Ammon's horn (tissue), 1 donor: ENCODE results near the gene CSF1R.

Experiments used
- DNase-seq: peaks from one replicate; pipeline ENCODE4 v3.0.0-alpha.2; 2016; ENCODE audit warnings: low spot score

CSF1R gene

DNA sequence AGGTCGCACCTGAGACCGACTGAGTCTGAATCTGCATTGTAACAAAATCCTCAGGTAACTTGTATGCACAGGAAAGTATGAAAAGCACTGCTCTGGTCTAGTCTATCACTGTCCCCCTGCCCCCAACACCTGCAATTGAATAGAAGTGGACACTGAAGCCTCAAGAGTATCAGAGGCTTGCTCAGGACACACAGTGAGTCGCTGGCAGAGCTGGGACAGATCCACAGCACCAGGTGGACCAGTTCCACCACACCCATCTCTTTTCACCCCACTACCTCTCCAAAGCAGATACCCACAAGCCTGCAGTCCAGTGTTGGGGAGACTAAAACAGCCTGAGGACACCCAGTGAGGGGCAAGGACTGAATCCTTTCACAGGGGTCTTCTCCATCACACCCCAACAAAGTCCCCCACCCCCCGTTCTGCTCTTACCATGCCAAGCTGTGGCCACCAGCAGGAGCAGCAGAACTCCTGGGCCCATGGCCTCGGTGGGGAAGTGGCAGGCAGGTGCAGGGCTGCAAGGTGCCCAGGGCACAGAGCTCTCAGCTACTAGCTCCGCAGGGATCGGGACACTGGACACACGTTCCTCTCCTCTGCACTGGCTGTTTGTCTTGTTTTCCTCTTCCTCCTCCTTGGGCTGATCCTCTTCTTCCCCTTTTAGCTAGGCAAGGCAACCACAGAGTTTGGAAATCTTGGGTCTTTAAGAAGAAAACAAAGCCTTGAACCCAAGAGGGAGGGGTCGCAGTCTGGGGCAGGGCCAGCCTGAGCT lies at the start of gene CSF1R:
Gene CSF1R, minus strand, starts transcription at position 605 of the 766 bp plus-strand sequence. Its CDS starts 127 bp downstream, at position 478.
- DNase-seq, result peak; percentile 56

DNA sequence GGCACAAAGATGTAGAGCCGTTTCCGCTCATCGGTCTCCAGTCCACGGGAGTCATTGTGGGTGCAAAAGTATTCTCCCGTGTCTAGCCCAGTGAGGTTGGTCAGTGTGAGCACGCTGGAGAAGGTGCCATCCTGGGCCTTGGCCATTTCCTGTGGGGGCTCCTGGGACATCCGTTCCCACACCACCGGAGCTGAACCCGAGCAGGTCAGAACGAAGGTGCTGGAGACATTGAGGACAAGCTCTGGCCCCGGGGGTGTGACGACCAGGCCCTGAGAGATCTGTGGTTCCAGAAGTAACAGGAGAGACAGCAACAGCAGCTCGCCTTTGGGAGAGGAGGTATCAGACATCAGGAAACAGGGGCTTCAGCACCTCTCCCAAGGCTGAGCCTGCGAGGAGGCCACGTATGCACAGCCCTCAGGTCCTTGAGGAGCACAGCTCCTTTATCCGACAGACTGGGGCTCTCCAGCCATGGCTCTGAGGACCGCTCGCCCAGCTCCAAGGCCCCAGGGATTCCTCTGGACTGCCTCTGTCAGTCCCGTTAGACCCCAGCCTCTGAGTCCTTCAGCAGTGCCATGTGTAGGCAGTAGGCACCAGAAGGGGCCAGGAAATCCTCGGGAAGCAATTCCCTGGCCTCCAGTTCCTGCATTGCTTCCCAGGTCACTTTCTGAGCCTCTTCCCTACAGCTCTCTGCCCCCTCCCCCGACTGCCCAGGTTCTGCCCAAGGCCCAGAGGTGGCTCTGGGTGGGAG lies 49.4 kb upstream of the CSF1R start:
- no peak for DNase-seq

DNA sequence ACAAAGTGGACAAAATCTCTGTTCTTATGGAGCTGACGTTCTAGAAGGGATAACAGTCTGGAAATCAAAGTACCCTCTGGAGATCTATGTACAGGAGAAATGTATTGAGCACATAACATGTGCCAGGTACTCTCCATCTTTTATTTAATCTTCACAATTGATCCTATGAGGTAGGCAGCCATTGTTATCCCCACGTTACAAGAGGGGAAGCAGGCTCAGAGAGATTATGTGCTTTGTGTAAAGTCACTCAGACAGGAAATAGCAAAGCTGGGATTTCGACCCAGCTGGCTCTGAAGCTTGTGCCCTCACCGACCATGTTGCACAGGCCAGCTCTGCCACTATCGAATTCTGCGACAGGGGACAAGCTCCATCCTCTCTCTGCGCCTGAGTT lies 47.8 kb upstream of the CSF1R start:
- DNase-seq, result no peak

DNA sequence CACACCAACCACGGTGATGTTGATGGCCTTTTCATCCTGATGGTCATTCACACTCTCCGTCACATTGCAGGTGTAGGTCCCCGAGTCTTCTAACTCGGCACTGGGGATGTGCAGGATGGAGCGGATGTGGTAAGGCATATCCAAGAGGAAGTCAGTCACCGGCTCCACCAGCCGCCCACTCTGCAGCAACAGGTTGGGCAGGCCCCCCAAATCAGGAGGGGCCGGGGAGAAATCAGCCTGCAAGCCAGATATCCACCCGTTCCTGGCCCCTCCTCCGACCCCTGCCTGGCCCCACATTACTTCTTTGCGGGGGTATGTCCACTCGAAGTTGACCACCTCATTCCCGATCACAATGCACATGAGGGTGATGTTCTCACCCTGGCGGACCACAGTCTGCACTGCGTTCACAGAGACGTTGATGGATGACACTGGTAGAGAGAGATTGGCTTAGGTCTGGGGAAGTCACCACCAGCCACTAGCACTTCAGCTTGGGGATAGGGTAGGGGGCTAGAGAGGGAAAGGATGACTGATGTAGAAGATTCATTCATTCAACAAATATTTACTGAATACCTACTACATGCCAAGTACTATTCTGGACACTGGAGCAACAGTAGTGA lies 47.3 kb upstream of the CSF1R start:
- DNase-seq, result no peak

DNA sequence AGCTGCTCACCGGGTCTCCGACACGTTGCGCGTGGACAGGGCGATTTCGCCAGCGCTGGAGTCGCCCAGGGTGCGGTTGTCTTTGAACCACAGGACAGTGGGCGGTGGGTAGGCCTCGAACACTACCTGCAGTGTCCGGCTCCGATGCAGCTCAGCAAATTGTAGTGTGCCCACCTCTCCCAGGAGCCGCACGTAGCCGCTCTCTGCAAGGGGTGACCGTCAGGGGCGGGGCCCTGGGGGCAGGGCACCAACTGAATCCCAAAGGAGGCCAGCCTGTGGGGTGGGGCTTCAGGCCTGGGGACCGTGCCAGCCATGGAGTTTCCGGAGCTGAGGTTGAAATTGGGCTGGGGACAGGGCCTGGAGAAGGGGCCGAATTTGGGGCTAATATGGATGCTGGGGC lies 46.4 kb upstream of the CSF1R start:
- DNase-seq, result no peak

DNA sequence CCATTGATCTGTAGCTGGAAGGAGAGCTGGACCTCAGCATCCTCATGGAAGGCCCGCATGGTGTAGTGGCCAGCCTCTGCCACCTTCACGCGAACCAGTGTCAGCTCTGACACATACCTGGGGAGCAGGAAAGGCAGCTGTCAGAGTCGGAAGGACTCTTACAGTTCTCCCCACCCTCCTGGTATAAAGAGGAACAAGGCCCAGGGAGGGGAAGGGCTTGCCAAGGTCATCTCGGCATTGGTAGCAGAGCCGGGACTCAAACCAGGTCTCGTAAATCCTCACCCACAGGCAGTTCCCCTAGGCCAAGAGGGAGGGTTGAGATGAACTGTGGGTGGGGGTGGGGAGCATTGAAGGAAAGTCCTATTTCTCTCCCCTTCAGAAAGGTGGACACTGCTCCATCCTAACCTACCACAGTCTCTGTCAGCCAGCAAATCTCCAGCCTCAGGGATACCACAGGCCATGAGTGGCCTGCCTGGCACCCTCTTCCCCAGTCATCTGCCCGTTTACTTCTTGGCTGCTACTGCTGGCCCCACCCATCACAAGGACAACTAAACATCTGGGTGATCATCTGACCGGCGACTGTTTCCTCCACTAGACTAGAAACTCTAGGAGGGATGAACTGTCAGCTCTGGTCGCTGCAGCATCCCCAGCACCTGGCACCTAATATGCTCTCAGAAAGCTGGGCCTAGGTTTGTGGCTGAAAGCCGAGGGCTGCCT lies 45.8 kb upstream of the CSF1R start:
- no peak for DNase-seq

DNA sequence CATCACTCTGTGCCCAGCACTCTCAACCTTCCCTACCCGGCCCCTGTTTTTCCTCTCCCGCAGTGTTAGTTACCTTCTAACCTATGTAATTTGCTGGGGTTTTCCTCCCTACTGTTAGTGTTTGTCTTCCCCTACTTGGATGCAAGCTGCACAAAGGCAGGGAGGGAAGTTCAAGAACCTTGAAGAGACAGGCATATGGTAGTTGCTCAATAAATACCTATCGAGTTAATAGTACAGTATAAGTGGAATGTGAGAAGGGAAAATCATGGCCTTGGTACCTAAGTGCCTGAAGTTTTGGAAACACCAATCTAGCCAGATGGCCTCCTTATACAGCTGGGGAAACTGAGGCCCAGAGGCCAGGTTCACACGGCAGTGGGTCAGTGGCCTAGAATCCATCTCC lies 45.1 kb upstream of the CSF1R start:
- no peak for DNase-seq

DNA sequence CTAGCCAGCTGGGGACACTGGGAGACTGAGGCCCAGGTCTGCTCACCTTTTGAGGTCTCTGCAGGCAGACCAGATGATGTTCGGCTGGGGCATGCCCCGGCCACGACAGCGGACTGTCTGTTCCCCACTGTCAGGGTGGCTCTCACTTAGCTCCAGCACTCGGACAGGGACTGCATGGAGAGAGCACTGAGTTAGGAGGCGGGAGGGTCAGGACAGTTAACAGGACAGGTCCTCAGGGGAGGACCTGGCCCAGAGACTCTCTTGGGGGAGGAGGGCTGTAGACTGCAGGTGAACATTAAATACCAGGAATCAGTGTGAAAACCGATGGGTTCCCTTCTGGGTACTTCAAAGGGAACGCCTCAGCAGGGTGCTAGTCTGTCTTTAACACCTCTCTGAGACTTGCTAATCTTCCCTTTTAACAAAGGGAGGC lies 44.2 kb upstream of the CSF1R start:
- DNase-seq, result no peak

DNA sequence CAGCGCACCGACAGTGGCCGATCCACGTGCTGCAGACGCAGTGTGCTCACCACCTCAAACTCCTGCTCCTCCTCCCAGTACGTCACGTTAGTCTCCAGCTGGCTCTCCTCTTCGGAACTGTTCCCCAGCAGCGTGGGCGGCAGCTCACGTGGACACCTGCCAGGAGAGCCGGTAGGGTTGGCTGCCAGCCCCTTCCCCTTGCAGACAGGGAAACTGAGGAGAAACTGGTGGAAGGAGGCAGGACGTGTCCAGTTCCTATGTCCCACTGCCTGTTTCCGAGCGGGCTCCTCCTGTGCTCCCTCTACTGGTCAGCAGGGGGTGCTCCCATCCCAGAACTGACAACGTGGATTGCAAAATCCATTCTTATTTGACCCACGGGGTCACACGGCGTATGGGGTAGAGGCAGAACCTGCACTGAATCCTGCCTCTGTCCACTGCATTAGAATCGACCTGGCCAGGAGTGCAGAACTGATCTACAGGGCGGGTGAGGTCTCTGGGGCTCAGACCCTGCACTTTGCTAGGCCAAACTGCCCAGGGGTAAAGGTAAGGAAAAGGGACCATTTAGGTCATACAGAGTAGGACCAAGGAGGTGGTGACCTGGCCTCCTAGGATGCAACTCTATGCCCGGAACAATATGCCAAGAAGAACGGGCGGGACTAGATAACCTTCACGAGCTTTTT lies 43.6 kb upstream of the CSF1R start:
- DNase-seq, result peak; percentile 75

DNA sequence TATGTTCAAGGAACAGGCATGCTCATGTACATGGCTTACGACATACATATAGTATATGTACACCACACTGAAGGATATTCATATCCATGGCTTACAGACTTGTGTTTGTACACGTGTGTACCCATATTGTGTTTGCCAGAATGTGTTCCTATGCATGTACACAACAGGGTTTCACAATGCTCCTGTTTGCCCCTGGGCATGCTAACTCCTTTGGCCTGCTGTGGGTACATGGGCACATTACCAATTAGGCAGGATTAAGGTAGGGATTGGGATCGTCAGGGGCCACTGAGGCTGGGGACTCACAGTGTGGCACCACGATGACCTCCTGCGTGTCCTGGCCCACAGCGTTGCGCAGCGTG lies 43.1 kb upstream of the CSF1R start:
- DNase-seq, result no peak

DNA sequence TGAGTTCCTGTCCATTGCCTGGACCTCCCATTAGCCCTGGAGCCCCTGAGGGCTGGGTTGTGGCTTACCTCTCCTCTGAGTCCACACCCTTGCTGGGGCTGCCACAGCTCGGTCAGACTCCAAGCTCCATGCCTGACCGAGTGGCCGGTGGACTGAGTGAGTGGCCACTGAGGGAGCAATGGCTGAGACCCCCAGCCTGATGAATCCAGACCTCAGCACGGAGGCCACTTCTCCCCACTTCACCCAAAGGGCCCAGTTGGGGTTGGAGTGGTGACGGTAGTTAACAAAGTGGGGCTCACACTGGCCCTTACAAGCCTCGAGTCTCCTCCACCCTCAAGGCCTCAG lies 40.5 kb upstream of the CSF1R start:
- DNase-seq, result no peak

DNA sequence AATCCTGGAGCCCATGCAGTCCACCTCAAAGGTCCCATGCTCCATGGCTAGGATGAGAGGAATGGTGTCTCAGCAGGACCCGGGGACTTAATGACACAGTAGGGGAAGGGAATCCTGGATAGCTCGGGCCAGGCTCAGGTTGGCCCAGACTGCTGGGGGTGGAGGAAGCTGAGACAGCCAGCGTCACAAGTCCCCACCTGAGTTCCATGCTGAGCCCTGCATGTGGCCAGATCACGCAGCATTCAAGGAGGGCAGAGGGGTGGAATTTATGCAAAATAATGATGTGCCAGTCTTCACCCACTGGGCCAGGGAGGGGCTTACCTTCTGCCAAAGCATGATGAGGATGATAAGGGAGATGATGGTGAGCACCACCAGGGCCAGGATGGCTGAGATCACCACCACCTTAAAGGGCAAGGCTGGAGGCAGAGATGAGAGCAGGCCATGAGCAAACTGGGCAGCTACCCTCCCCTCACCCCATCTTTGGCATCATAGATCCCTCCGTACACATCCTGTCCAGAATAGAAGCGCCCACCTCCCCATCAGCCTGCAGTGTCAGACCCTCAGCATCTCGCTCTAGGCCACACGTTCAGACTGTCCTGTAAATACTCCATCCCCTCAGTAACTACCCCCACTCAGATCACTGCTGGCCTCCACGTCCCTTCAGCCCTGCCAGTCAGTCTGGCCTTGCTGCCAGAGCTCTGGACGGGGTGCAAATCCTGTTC lies 40.0 kb upstream of the CSF1R start:
- DNase-seq, result no peak

DNA sequence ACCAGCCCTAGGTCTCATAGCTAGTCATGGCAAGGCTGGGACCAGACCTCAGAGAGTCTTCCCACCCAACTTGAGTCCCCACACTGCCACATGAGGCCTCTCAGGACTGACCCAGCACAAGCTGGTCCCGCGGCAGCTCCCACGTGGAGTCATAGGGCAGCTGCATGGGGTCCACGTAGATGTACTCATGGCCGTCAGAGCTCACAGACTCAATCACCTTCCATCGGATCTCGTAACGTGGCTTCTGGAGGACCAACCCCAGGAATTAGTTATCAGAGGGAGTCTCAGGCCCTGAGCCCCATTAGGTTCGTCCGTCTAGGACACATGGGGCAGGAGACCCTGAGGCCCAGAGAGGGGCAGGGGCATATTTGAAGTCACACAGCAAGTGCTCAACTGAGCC lies 39.0 kb upstream of the CSF1R start:
- DNase-seq, result no peak

DNA sequence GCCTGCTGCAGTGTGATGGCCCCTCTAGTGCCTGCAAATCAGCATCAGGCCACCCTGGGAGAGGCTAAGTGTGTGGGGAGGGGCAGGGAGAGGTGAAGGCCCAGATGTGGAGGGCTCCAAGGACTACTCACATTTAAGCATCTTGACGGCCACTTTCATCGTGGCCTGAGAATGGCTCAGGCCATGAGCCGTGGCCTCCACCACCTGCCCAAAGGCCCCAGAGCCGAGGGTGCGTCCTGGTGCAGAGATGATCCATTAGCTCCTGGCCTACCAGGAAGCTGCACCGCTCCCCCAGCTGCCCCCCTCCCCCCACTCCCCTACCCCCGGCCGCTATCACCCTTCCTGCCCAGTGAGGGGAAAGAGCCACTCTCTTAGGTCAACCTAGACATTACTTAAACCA lies 38.2 kb upstream of the CSF1R start:
- DNase-seq, result no peak

DNA sequence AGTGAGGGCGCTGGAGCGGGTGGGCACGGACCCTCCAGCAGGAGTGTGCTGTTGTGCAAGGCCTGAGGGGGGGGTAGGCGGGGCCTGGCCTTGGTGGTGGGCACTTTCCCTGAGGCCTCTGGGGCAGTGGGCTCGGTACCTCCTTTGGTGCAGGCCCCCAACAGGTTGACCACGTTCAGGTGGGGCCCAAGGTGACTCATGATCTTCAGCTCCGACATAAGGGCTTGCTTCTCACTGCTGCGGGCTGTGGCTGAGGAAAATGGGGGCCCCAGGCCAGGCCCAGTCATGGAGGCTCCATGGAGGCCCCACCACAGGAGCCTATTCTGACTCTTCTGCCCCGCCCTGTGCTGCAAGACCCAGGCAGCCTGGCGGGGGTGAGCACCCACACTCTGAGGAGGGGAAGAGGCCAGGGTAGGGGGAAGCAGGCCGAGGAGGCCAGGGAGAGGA lies 37.8 kb upstream of the CSF1R start:
- DNase-seq, result no peak

DNA sequence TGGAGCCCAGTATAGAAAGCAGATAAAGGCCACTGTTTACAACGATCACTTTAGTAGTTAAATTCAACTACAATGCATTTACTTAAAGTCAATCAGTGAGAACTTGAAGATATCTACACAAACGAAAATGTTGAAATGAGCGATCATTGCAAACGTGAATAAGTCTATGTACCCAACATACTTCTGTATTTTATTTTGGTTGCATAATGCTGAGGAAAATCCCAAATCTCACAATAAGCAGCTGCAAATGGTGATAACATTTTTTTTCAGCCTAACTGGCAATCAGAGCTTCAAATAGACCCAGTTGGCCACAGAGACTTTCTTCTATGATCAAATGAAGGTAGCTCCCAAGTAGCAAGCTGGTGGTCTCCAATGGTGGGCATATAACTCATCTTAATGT lies 37.2 kb upstream of the CSF1R start:
- no peak for DNase-seq

DNA sequence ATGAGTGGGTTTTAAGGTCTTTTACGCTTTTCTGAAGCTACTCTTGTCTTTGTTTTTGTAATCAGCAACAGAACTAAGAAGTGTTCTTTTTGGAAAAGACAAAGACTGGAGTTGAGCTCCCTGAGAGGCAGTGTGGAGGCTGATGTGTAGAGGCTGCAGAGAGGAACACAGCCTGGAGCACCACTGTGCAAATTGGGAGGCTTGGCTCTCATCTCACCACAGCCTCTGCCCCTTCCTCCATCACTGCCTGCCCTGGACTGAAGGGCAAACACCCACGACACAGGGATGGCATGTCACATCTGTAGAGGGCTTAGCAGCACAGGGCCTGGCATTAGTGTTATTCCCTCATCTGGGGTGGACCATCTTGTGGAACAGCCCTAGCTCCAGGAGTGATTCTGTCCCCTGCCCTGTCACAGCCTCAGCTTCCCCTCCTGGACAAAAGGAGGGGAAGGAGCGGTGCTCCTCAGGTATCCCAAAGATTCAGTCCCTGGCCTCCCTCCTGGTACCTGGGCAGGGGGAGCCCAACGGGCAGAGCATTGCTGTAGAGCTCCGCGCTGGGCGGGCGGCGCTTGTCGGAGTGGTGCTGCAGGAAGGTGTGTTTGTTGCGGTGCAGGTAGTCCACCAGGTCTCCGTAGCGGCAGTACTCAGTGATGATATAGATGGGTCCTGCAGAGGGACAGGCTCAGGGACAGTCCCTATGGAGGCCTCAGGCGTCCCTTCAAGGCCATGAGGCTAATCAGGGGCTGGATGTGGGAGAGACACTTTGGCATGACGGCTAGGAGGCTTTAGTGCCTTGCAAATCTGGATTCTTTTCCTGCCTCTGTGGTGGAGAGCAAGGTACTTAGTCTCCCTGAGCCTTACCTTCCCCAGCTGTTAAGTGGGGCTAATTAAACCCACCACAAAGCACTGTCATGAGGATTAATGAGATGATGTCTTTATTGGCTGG lies 36.5 kb upstream of the CSF1R start:
- DNase-seq, result no peak

DNA sequence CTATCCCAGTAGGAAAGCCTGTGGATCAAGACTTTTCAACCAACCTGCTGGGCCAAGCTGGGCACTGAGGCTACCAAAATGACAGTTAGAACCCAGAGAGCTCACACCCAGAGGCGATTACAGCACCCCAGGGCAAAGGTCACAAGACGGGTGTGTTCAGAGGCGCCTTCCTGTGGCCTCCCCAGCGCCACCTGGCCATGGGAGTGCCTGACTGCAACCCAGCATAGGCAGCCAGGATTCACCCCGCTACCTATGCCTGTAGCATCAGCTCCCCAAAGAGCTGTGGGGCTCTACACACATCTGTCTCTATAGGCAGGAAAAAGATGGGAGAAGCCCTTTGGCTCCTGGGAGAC lies 35.8 kb upstream of the CSF1R start:
- no peak for DNase-seq

DNA sequence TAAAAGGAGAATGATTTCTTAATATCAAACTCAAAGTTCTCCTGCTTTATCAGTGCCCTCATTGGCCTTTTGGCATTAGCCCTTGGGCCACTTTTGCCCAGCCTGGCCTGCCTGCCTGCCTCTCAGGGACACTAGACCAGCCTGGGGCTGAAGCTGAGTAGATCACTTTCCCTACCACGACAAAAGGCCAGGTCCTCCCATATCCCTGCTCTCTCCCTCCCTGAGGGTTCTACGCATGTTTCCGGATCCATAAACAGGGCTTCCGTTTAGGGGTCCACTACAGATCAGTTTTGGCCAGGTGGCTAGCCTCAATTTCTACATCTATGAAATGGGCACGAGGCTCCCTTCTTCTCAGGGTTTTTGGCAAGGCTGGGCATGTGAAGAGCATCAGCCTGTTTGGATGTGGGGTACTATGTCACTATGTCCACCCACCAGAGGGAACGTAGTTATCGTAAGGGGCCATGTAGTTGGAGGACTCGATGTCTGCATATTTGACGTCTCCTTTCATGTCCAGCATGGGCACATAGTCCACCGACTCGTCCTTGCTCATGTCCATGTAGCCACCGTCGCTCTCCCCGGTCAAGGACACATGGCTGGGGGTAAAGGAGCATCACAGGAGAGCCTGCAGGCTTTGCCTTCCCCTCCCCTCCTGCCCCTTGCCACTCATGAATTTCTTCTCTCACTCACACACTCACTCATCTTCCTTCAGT lies 35.2 kb upstream of the CSF1R start:
- DNase-seq, result no peak
